GM12878 (cell line): Measurements from ENCODE around the gene UBE2E2.

Experiments used
- CHD4 ChIP-seq: fragments of 200-600 bp; sonication (generic); IDR thresholded peaks from 2 replicates; pipeline ENCODE4 v1.6.1; 2016; ENCODE audit warnings: mild to moderate bottlenecking
- CTCF ChIP-seq, 3 experiments: IDR thresholded peaks in 2 of 3; conservative IDR thresholded peaks in 1 of 3; 2 replicates each; pipeline ENCODE4 v1.5.1; 2011; ENCODE audit warnings: low read depth in 3 of 3, low read length in 3 of 3, mild to moderate bottlenecking in 3 of 3, control low read depth in 2 of 3, moderate library complexity in 2 of 3, inconsistent platforms in 1 of 3, mixed read lengths in 1 of 3; ENCODE audit not compliant: control insufficient read depth in 2 of 3, insufficient read depth in 1 of 3; ENCODE audit errors: extremely low read depth in 1 of 3
- E2F4 ChIP-seq: IDR thresholded peaks from 2 replicates; pipeline ENCODE4 v1.6.1; 2012; ENCODE audit warnings: low read depth, low read length, improper control_type of control experiment
- E2F8 ChIP-seq: fragments of 450-650 bp; IDR thresholded peaks from 2 replicates; pipeline ENCODE4 v1.6.1; 2018; ENCODE audit warnings: mild to moderate bottlenecking, low read depth, moderate library complexity; ENCODE audit not compliant: partially characterized antibody
- GABPA ChIP-seq: IDR thresholded peaks from 2 replicates; pipeline ENCODE4 v1.6.1; 2014; ENCODE audit warnings: antibody characterized with exemption, low read depth, mild to moderate bottlenecking, inconsistent platforms
- MAX ChIP-seq: IDR thresholded peaks from 2 replicates; pipeline ENCODE4 v1.6.1; 2012; ENCODE audit warnings: low read depth, low read length, improper control_type of control experiment
- NFYB ChIP-seq: IDR thresholded peaks from 2 replicates; pipeline ENCODE4 v1.6.1; 2011; ENCODE audit warnings: low read depth, mild to moderate bottlenecking, low read length, improper control_type of control experiment, moderate library complexity; ENCODE audit not compliant: insufficient read depth
- RFX5 ChIP-seq: IDR thresholded peaks from 2 replicates; pipeline ENCODE4 v1.6.1; 2011; ENCODE audit warnings: low read depth, low read length, improper control_type of control experiment
- ZNF274 ChIP-seq: IDR thresholded peaks from one replicate; pipeline ENCODE4 v1.8.0; 2011; ENCODE audit not compliant: insufficient read length, insufficient read depth
- ZNF384 ChIP-seq: IDR thresholded peaks from 2 replicates; pipeline ENCODE4 v1.6.1; 2012; ENCODE audit warnings: low read depth, mild to moderate bottlenecking, low read length, improper control_type of control experiment, borderline replicate concordance

- no peak for TF ChIP-seq ZNF384
- no peak for TF ChIP-seq CHD4
- TF ChIP-seq CTCF (IDR thresholded peaks at IDR 0.05 in 2 of 3, conservative IDR thresholded peaks at IDR 0.05 in 1 of 3; ENCODE audit: control insufficient read depth in 2 of 3, extremely low read depth in 1 of 3, insufficient read depth in 1 of 3, low read depth in 3 of 3, low read length in 3 of 3): no peak
- TF ChIP-seq RFX5: no peak
- TF ChIP-seq E2F4: no peak
- TF ChIP-seq ZNF274: no peak
- no peak for TF ChIP-seq NFYB
- TF ChIP-seq MAX: no peak
- no peak for TF ChIP-seq GABPA
- no peak for TF ChIP-seq E2F8
Measured at GRCh38 chr3:23389686-23390085, 186.6 kb downstream of the UBE2E2 start.
